H1 (cell line): Measurements from ENCODE around the gene RIPOR2. TPM values are rescaled to one million over a fixed set of nuclear protein-coding genes. Genes with fewer than 3 reads are reported as not detected.

ENCODE experiments used
- CTCF ChIA-PET: fragments of 300-600 bp; sonication (Branson Sonifier 250); formaldehyde crosslinking; loops from one replicate; lab custom pipeline; 2021; ENCODE audit not compliant: partially characterized antibody; lab: Charles Lee
- POLR2A ChIA-PET: fragments of 300-600 bp; sonication (Branson Sonifier 250); formaldehyde crosslinking; loops from one replicate; lab custom pipeline; 2021; ENCODE audit warnings: inconsistent platforms; ENCODE audit not compliant: partially characterized antibody; lab: Charles Lee
- DNase-seq, 2 experiments: peaks; one replicate each; pipeline versions ENCODE4 v3.0.0 to v3.0.0-alpha.2; 2010 to 2022; ENCODE audit warnings: low spot score in 2 of 2, low read depth in 1 of 2, mixed read lengths in 1 of 2
- FAIRE-seq: peaks from 2 replicates; lab custom pipeline; 2011; peaks lifted over from hg19 to GRCh38; lab: Jason Lieb, UNC
- H2AFZ ChIP-seq: 2 replicates; pipeline ENCODE4 v1.8.1; 2012; ENCODE audit warnings: low read length, inconsistent platforms
- H2AK5ac ChIP-seq: 2 replicates; pipeline ENCODE4 v1.6.1; 2013; ENCODE audit warnings: low read depth, low read length
- H2BK120ac ChIP-seq: replicated peaks from 2 replicates; pipeline ENCODE3; 2013; ENCODE audit warnings: low read depth, low read length, inconsistent platforms
- H2BK12ac ChIP-seq: 2 replicates; pipeline ENCODE4 v1.6.1; 2013; ENCODE audit warnings: low read depth, low read length
- H2BK15ac ChIP-seq: 2 replicates; pipeline ENCODE4 v1.6.1; 2013; ENCODE audit warnings: low read length
- H2BK20ac ChIP-seq: 2 replicates; pipeline ENCODE4 v1.6.1; 2013; ENCODE audit warnings: low read length
- H2BK5ac ChIP-seq: 2 replicates; pipeline ENCODE4 v1.6.1; 2013; ENCODE audit warnings: low read depth, low read length
- H3K14ac ChIP-seq: 2 replicates; pipeline ENCODE4 v1.6.1; 2013; ENCODE audit warnings: inconsistent platforms; ENCODE audit not compliant: insufficient read length
- H3K18ac ChIP-seq: 2 replicates; pipeline ENCODE4 v1.6.1; 2013; ENCODE audit warnings: low read length; ENCODE audit errors: extremely low read depth
- H3K23ac ChIP-seq: 2 replicates; pipeline ENCODE4 v1.6.1; 2013; ENCODE audit warnings: inconsistent platforms; ENCODE audit not compliant: insufficient read length
- H3K23me2 ChIP-seq: 2 replicates; pipeline ENCODE4 v1.6.1; 2013; ENCODE audit warnings: low read depth, low read length
- H3K27ac ChIP-seq: 2 replicates; pipeline ENCODE4 v1.6.1; 2011; ENCODE audit warnings: low read depth, low read length, inconsistent platforms
- H3K27me3 ChIP-seq, 4 experiments: replicated peaks in 1 of 4; 1 replicate in 1 of 4; 2 replicates in 3 of 4; pipeline versions ENCODE4 v1.6.1 to v1.8.1; 2011 to 2013; ENCODE audit warnings: low read length in 3 of 4, mild to moderate bottlenecking in 3 of 4, inconsistent platforms in 2 of 4, mixed read lengths in 2 of 4, moderate library complexity in 1 of 4; ENCODE audit not compliant: control insufficient read depth in 3 of 4, insufficient read depth in 3 of 4; ENCODE audit errors: extremely low read depth in 1 of 4
- H3K36me3 ChIP-seq, 4 experiments: 2 replicates each; pipeline versions ENCODE4 v1.6.1 to v1.8.1; 2011 to 2013; ENCODE audit warnings: mild to moderate bottlenecking in 4 of 4, low read length in 3 of 4, moderate library complexity in 2 of 4, control low read depth in 1 of 4, inconsistent platforms in 1 of 4; ENCODE audit not compliant: insufficient read depth in 4 of 4, control insufficient read depth in 2 of 4
- H3K4ac ChIP-seq: replicated peaks from 2 replicates; pipeline ENCODE3; 2013; ENCODE audit warnings: low read length, low read depth, mixed read lengths, inconsistent platforms; ENCODE audit not compliant: insufficient read length
- H3K4me1 ChIP-seq, 4 experiments: replicated peaks in 1 of 4; 1 replicate in 1 of 4; 2 replicates in 3 of 4; pipeline versions ENCODE4 v1.6.1 to v1.8.1; 2011 to 2013; ENCODE audit warnings: low read length in 3 of 4, inconsistent platforms in 2 of 4, mixed read lengths in 1 of 4; ENCODE audit not compliant: insufficient read depth in 4 of 4, control insufficient read depth in 3 of 4
- H3K4me2 ChIP-seq, 2 experiments: 2 replicates each; pipeline versions ENCODE4 v1.6.1 to v1.8.1; 2011 to 2013; ENCODE audit warnings: low read depth in 2 of 2, low read length in 2 of 2, control low read depth in 1 of 2, inconsistent platforms in 1 of 2, mild to moderate bottlenecking in 1 of 2; ENCODE audit not compliant: insufficient read depth in 1 of 2
- H3K4me3 ChIP-seq, 4 experiments: fragments of 200-600, 300-600 bp in 1 of 4; sonication (generic), shearing (Covaris generic), sonication (Bioruptor Twin) in 1 of 4; 2 replicates each; pipeline versions ENCODE4 v1.5.1 to v1.8.1; 2011 to 2016; ENCODE audit warnings: low read length in 4 of 4, low read depth in 3 of 4, control low read depth in 2 of 4, inconsistent platforms in 2 of 4, mild to moderate bottlenecking in 2 of 4, mixed read lengths in 1 of 4, moderate library complexity in 1 of 4; ENCODE audit not compliant: insufficient read depth in 2 of 4; ENCODE audit errors: extremely low read depth in 1 of 4
- H3K56ac ChIP-seq: replicated peaks from 2 replicates; pipeline ENCODE3; 2013; ENCODE audit warnings: low read depth, mild to moderate bottlenecking, mixed read lengths, low read length, inconsistent platforms; ENCODE audit not compliant: insufficient read length
- H3K79me1 ChIP-seq: 2 replicates; pipeline ENCODE4 v1.6.1; 2013; ENCODE audit warnings: low read depth, low read length, control low read depth
- H3K79me2 ChIP-seq, 2 experiments: 2 replicates each; pipeline versions ENCODE4 v1.6.1 to v1.8.1; 2012 to 2013; ENCODE audit warnings: low read length in 2 of 2, mild to moderate bottlenecking in 2 of 2, inconsistent platforms in 1 of 2; ENCODE audit not compliant: insufficient read depth in 2 of 2, control insufficient read depth in 1 of 2
- H3K9ac ChIP-seq, 4 experiments: replicated peaks in 1 of 4; 1 replicate in 1 of 4; 2 replicates in 3 of 4; pipeline versions ENCODE4 v1.6.1 to v1.8.1; 2011 to 2013; ENCODE audit warnings: low read depth in 3 of 4, low read length in 3 of 4, control low read depth in 2 of 4, mild to moderate bottlenecking in 2 of 4, moderate library complexity in 2 of 4, inconsistent platforms in 1 of 4; ENCODE audit errors: extremely low read depth in 1 of 4
- H3K9me3 ChIP-seq, 2 experiments: 2 replicates each; pipeline versions ENCODE4 v1.6.1 to v1.8.1; 2012 to 2013; ENCODE audit warnings: mild to moderate bottlenecking in 2 of 2, moderate library complexity in 2 of 2, control low read depth in 1 of 2, inconsistent platforms in 1 of 2, low read depth in 1 of 2, low read length in 1 of 2, mixed read lengths in 1 of 2; ENCODE audit not compliant: insufficient read depth in 2 of 2
- H4K20me1 ChIP-seq, 2 experiments: replicated peaks in 1 of 2; 2 replicates each; pipeline versions ENCODE3 to v1.8.1; 2011 to 2013; ENCODE audit warnings: inconsistent platforms in 2 of 2, low read length in 2 of 2, mild to moderate bottlenecking in 1 of 2; ENCODE audit not compliant: insufficient read depth in 2 of 2, control insufficient read depth in 1 of 2
- H4K5ac ChIP-seq: 2 replicates; pipeline ENCODE4 v1.6.1; 2013; ENCODE audit warnings: low read length, low read depth, mixed read lengths, inconsistent platforms; ENCODE audit not compliant: insufficient read length
- H4K8ac ChIP-seq: 2 replicates; pipeline ENCODE4 v1.8.0; 2013; ENCODE audit warnings: mild to moderate bottlenecking, moderate library complexity, low read length, inconsistent platforms; ENCODE audit not compliant: insufficient read depth; ENCODE audit errors: extremely low read depth
- H4K91ac ChIP-seq: replicated peaks from 2 replicates; pipeline ENCODE3; 2013; ENCODE audit warnings: low read length, mixed read lengths, inconsistent platforms; ENCODE audit not compliant: insufficient read length
- USF2 ChIP-seq: IDR thresholded peaks from 2 replicates; pipeline ENCODE4 v1.6.1; 2011; ENCODE audit warnings: low read length, improper control_type of control experiment
- WGBS, 2 experiments: shearing (Covaris generic) in 1 of 2; methylation state at CpG; one replicate each; pipeline versions ENCODE4 v1.1.6 to v1.1.7; 2013 to 2015; ENCODE audit warnings: low lambda C conversion rate in 2 of 2, mixed read lengths in 2 of 2, inconsistent platforms in 1 of 2, low coverage in 1 of 2, missing lambda C conversion rate in 1 of 2; ENCODE audit not compliant: insufficient replicate concordance in 2 of 2, insufficient coverage in 1 of 2, insufficient read length in 1 of 2; ENCODE audit errors: extremely low coverage in 1 of 2, missing lambda C conversion rate in 1 of 2; 5-methylcytosine and 5-hydroxymethylcytosine counted together
- polyA plus RNA-seq, 7 experiments: library from polyadenylated mRNA; depleted of rRNA in 3 of 7; stranded (reverse) in 5 of 7; unstranded in 2 of 7; fragments of >200 nt in 5 of 7; fragments of 200-250 nt in 2 of 7; gene quantifications; 1 replicate in 5 of 7; 2 replicates in 1 of 7; 4 replicates in 1 of 7; pipeline versions ENCODE4 v1.2.1 to v1.2.3, GENCODE V29; 2011 to 2013; ENCODE audit warnings: missing spikeins in 2 of 7, mixed read lengths in 2 of 7
- total RNA-seq: library from RNA; stranded (reverse); fragmentation: NEBNext Ultra II Directional; extraction: Animal tissue kit (Norgen Biotek cat#: 25700); gene quantifications from 2 replicates; pipeline ENCODE4 v1.2.1, GENCODE V29; 2021

Gene RIPOR2
- total and polyA plus RNA-seq, 2 of the 8 experiments (the other 6 are each of a cell fraction or from before 2014, with no cell fraction given), result 16.7 to 45.6 TPM

DNA sequence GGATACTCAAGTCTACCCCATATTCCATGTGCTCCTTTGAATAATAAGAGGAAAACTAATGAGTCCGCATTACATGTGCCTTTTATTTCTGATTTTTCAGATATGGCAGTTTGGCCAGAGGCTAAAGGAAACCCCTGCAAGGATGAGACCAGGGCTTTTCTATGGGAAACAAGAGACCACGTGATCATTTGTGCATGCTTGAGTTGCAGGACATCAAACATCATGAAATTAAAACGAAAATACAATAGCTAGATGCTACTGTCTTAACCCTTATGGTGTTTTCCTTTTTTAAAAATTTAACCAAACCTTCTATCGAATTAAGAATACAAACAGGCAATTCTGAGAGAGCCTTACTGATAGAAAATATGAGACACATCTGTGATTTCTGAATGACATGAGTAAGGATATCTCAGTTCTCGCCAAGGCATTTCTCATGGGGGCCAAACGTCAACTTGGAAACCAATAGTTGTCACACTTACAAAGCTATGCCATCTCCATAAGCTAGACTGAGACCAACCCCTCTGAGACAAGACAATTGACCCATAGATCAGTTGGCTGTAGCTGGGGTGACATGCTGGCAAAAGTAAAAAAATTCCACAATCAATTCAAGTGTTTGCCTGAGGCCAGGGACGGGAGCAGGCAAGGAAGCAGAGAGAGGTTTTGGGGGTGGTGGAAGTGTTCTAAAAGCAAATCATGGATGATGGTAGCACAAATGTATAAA, 52.8 kb downstream of the RIPOR2 start:
- DNase-seq (no peak), FAIRE-seq (no peak)
- H3K4me3 ChIP-seq, result no peak overlapping the region
- no peak overlapping the region for H3K18ac ChIP-seq
- H3K27me3 ChIP-seq, result no peaks in the 10 kb centered on the region
- H4K8ac ChIP-seq, result no peak overlapping the region
- H2BK15ac ChIP-seq, result no peak overlapping the region
- H2BK120ac ChIP-seq, result no peak overlapping the region
- no peak for TF ChIP-seq USF2
- no peak overlapping the region for H3K56ac ChIP-seq
- no peaks in the 10 kb centered on the region; a peak in 1 of 4 replicates for H3K9me3 ChIP-seq
- no peak overlapping the region for H4K91ac ChIP-seq
- no peaks in the 10 kb centered on the region for H3K79me2 ChIP-seq
- H3K4me2 ChIP-seq, result no peak overlapping the region
- no peak overlapping the region for H3K23ac ChIP-seq
- no peak overlapping the region for H2AFZ ChIP-seq
- H3K36me3 ChIP-seq, result no peaks in the 10 kb centered on the region
- 91% methylated on average over 7 of the region's 7 CpGs; no CpG with 5 or more reads in 1 of the 2 experiments for WGBS, 2 experiments
- H4K20me1 ChIP-seq, result no peaks in the 10 kb centered on the region
- no peak overlapping the region for H2AK5ac ChIP-seq
- ChIA-PET CTCF (interaction anchor here (0.6 to 4.2 kb wide), 12 partner anchors 11 to 115 kb away, joined by 3 to 24 read pairs (median 4); no protein-coding TSS in a partner anchor), POLR2A (interaction anchor here (0.7 to 1.0 kb wide), 2 partner anchors 11 to 107 kb away, joined by 3 read pairs; no protein-coding TSS in a partner anchor)
- H3K9ac ChIP-seq, result no peak overlapping the region
- no peaks in the 10 kb centered on the region for H3K79me1 ChIP-seq
- no peak overlapping the region for H4K5ac ChIP-seq
- H2BK20ac ChIP-seq, result no peak overlapping the region
- no peak overlapping the region for H2BK12ac ChIP-seq
- H2BK5ac ChIP-seq, result no peak overlapping the region
- H3K4me1 ChIP-seq, result peaks cover 0 to 8% (median 4%) of the 10 kb centered on the region in 4 experiments; a peak in 3 of 7 replicates
- H3K23me2 ChIP-seq, result no peaks in the 10 kb centered on the region
- no peak overlapping the region for H3K27ac ChIP-seq
- no peak overlapping the region for H3K14ac ChIP-seq
- H3K4ac ChIP-seq, result no peak overlapping the region
